Smooth muscle cell of trachea (primary cell): Measurements from ENCODE around the gene FAM149A. TPM values are rescaled to one million over a fixed set of nuclear protein-coding genes. Genes with fewer than 3 reads are reported as not detected.

Source experiments
- total RNA-seq: library from RNA; depleted of rRNA; stranded (reverse); fragments of >200 nt; gene quantifications from 2 replicates; pipeline ENCODE4 v1.2.1, GENCODE V29; 2014

The FAM149A gene
- 6.3 and 8.8 TPM in 2 replicates for total RNA-seq

GRCh38 chr4:186104114-186104889 lies at the start of gene FAM149A:
FAM149A (plus strand) TSS chr4:186104704.

GRCh38 chr4:186068581-186069348 lies 35.7 kb upstream of the FAM149A start, which contains the start of gene TLR3:
TLR3 (plus strand) TSS chr4:186069156; CDS start chr4:186076620, 7,464 bp downstream.

GRCh38 chr4:186191200-186192065 lies 86.9 kb downstream of the FAM149A start, which contains the start of gene CYP4V2:
CYP4V2 (plus strand) TSS chr4:186191567; CDS start chr4:186191824, 257 bp downstream.

Other genes with a start within 250 kb of the FAM149A start
- 3.2 and 7.8 TPM in 2 replicates for gene TLR3, start 35.5 kb upstream of the FAM149A start, total RNA-seq
- 16.4 and 27.1 TPM in 2 replicates for gene CYP4V2, start 86.9 kb downstream of the FAM149A start, total RNA-seq
- 0.17 TPM in 1 of 2 replicates, not detected in the other for gene KLKB1, start 122.8 kb downstream of the FAM149A start, total RNA-seq
- gene F11, start 161.5 kb downstream of the FAM149A start, total RNA-seq = not detected in 2 replicates